HG03045 (cell line): Measurements from ENCODE around the gene CATSPERE.
A peak's percentile ranks its signal among the peaks of the same experiment; 100 is the strongest.

Experiments
- ATAC-seq: cut with Tn5 transposase; IDR thresholded peaks from one replicate; pipeline ENCODE4 v1.9.1; 2021; ENCODE audit warnings: mild to moderate bottlenecking, moderate library complexity; ENCODE audit not compliant: unreplicated experiment

Gene CATSPERE, protein sequence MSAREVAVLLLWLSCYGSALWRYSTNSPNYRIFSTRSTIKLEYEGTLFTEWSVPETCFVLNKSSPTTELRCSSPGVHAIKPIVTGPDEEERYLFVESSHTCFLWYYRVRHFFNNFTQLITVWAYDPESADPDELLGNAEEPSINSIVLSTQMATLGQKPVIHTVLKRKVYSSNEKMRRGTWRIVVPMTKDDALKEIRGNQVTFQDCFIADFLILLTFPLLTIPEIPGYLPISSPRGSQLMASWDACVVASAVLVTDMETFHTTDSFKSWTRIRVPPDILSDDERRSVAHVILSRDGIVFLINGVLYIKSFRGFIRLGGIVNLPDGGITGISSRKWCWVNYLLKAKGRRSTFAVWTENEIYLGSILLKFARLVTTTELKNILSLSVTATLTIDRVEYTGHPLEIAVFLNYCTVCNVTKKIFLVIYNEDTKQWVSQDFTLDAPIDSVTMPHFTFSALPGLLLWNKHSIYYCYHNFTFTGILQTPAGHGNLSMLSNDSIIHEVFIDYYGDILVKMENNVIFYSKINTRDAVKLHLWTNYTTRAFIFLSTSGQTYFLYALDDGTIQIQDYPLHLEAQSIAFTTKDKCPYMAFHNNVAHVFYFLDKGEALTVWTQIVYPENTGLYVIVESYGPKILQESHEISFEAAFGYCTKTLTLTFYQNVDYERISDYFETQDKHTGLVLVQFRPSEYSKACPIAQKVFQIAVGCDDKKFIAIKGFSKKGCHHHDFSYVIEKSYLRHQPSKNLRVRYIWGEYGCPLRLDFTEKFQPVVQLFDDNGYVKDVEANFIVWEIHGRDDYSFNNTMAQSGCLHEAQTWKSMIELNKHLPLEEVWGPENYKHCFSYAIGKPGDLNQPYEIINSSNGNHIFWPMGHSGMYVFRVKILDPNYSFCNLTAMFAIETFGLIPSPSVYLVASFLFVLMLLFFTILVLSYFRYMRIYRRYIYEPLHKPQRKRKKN

DNA sequence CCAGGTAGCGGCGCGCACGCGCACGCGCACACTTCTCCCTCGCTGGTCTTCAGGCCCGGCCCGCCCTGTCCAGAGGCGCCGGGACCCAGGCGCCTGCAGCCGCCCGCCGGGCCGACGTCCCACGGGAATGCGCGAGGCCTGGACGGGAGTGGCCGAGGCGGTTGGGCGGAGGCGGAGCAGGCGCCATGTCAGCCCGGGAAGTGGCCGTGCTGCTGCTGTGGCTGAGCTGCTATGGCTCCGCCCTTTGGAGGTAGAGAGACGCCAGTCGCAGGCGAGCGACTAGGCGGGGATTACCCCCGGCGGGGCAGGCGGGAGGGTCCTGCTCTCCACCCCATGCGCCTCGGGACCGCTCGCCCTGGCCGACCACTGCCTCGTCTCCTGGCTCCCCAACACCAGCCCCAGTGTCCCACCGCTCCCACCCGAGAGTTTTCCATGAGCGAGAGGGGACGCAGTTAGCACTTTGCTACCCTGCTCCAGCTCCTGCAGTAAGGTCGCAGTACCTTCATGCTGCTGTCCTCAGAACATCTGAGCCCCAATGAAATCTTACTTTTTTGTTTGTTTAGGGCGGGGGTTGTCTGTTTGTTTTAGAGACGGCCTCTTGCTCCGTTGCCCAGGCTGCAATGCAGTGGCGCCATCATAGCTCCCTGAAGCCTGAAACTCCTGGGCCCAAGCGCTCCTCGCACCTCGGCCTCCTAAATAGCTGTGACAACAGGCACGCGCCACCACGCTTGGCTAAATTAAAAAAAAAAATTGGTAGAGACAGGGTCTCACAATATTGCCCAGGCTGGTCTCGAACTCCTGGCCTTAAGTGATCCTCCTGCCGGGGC, at the start of gene CATSPERE:
Gene CATSPERE (plus strand): TSS at position 29 of the 827 bp plus-strand sequence. CDS start 157 bp downstream, at position 186.
- peak; percentile 99 for ATAC-seq

DNA sequence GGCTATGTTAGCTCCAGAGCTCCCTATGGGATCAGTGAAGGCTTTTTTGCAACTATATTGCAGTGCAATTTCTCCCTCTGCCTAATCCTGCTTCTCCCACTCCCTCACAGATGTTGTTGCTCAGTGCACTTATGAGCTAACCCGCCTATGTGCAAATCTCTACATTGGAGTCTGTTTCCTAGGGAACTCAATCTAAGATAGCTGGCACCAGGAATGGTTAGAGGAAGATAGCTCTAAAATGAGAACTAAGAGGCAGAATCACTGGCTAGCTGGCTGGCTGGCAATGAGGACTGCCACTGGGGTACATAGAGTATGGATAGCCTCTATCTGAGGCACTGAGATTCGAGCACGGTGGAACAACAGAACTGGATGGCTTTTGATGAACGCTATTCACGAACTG, 48.9 kb upstream of the CATSPERE start:
- no peak for ATAC-seq

DNA sequence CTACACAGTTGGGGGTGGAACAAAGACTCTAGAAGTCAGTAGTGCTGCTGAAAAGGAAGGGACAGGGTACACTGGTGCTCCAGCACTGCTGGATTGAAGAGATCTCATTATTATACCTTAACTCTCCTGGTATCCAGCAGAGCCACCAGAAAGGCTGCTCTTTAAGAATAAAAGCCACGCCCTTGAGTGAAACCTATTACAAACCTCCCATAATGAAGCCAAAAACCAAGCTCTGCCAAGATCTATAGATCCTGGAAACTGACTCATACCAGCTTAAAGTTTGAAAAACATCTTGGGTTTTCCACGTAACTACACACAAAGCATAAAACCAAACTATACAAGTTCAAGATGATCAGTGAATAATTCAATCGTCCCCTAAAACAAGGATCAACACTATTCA, 47.3 kb upstream of the CATSPERE start:
- no peak for ATAC-seq

- no peak for ATAC-seq
Measured at GRCh38 chr1:244414543-244414942, 46.5 kb upstream of the CATSPERE start.

DNA sequence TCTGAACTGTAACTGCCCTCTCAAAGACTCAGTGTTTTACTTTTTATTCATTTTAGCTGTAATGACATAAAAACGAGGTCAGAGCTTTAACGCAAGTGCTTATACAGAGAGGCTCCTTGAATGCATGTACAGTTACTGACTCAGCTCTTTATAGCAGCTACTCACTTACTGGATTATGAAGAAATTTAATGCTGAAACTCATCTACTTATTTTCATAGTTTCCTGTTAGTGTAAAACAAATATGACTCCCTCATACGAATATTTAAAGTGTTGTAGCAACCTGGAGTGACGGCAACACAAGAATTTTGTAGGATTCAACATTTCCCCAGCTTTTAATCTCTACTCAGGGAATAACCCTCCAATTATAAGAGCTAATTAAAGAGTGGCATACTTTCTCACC, 42.0 kb upstream of the CATSPERE start:
- no peak for ATAC-seq

DNA sequence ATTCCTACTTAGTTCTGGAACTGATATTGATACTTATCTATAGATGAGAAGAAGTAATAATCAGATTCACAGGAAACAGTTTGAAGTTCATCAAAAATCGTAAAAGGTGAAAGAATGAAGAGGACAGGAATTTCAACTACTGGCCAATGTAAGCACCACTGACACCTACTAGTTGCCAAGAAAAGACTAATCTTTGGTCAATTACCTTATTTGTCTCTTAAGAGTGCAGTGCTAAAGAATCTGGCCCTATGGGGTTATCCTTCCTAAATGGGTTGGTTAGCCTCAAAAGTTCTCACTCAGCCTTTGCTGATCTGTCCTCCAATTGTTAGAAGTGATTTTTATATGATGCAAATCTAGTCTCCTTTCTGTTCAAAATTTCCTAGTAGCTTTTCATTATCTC, 38.9 kb upstream of the CATSPERE start:
- no peak for ATAC-seq

DNA sequence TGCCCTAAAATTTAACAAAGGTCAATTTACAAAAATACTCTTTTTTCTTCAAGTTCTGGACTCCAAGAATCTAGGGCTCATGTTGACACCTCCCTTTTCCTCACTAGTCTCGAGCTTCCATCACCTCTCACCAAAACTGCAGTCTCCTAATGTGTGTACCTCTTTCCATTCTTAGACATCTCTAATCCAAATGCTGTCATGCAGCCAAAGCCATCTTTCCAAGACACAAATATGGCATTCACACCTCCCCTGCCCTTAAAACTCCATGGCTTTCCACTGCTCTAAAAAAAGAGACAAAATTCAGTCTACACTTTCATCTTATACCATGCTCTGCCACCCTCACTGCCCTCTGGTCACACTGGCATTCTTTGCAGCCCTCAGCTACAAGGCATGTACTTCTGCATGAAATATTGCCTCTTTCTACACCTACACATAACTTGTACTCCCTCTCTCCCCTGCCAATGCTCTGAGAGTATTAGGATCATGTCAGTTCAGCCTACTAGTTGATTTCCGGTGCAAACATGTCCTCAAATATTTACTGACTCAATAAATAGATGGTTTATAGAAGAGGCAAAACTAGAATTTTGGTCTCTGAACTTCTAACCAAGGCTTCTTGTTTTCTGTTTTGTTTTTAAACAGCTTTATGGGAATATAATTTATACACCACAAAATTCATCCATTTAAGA, 36.3 kb upstream of the CATSPERE start:
- ATAC-seq = no peak

DNA sequence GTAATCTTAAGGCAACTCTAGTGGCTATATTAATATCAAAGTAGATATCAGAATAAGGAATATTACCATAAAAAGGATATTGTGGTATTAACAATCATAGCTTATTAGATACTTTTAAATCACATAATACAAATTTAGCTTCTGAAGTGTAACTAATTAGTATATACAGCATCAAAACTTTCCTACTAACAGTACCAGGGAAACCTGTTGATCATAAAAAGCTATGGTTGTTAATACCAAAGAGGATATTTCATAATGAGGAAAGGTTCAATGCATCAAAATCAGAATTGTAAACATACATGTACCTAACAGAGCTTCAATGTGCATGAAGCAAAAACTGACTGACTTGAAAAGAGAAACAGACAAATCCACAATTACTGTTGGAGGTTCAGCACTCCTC, 33.4 kb upstream of the CATSPERE start:
- ATAC-seq = no peak

GRCh38 chr1:244429818-244430217, 31.3 kb upstream of the CATSPERE start:
- ATAC-seq = no peak

DNA sequence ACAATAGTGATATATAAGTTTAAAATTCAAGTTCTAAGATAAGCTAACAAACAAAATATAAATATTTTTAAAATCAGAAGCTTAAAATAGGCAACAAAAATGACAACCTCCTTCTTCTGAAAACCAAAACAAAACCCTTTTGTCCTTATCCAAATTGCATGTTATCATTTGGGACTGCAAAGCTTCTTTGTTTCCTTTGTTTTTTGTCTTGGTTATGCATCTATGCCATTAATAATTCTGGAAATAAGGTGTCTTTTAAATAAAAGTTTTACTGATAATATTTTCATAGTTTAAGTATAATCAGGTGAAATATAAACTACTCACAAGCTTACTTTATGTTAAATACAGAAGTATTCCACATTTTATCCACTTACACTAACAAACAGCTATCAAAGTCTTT, 29.9 kb upstream of the CATSPERE start:
- ATAC-seq = no peak

DNA sequence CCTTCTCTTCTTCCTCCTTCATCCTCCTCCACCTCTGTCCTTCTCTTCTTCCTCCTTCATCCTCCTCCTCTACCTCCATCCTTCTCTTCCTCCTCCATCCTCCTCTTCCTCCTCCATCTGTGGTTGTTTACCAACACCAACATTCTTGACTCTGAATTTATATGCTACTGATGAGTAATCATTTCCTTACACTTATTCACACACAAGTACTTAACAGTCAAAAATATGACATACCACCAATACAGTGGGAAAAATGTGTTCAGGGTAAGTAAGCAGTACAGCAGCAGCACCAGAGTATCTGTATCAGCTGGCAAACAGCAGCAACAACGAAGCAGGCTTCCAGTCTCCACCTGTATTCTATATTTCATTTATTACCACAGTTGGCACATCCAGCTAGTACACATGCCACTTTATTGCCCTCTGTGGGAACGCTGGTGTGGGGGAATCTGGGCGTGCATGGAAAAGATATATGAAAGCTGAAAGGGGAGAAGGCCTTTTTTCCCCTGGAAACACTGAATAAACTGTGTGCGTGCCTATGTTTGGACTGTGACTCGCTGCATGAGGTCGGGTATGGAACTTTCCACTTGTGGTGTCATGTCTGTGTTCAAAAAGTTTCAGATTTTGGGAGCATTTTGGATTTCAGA, 25.4 kb upstream of the CATSPERE start:
- ATAC-seq = no peak

DNA sequence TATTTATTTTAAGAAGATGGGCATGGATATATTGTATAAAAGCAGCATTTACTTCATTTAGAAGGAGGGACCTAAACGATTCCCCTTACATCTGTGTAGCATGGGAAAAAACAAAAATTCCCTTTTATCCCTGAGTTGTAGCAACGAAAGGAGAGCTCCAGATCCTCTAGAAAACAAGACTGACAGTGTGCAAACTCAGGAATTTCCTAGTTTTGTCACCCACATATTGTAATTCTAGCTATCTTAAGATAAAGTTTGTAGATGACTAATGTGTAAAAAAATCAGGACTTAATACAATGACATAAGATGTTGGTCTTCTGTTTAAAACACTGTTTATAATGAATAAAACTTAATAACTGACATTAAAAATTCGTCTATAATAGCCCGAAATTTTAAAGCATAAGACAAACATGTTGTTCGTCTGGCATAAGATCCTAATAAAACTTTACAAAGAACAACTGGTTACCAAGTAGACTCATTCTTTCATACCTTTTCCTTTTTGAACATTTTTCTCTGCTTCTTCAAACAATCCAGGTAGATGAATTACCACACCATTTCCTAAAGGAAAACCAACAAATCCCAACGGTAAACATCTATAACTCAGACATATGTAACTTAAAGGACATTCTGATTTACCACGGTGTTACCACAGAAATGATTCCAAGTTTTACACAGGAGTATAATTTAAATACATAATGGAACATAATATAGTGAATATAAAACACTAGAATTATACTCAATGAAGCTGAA, 24.6 kb upstream of the CATSPERE start:
- no peak for ATAC-seq

DNA sequence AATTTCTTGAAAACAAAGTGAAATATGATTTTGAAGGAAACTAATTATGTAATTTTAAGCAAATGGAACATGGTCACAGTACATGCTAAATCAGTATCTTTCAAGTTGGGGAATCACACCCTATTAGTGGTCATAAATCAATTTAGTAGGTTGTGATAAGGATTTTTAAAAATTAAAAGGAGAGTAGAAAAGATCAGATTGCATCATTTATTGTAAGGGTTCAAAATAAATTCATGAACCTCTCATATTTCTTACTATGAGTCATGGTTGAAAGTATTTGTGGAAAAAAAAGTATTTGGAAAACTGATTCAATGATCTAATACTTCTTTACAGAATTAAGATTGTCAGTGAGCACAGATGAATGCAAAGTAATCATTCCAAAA, 24.0 kb upstream of the CATSPERE start:
- no peak for ATAC-seq

DNA sequence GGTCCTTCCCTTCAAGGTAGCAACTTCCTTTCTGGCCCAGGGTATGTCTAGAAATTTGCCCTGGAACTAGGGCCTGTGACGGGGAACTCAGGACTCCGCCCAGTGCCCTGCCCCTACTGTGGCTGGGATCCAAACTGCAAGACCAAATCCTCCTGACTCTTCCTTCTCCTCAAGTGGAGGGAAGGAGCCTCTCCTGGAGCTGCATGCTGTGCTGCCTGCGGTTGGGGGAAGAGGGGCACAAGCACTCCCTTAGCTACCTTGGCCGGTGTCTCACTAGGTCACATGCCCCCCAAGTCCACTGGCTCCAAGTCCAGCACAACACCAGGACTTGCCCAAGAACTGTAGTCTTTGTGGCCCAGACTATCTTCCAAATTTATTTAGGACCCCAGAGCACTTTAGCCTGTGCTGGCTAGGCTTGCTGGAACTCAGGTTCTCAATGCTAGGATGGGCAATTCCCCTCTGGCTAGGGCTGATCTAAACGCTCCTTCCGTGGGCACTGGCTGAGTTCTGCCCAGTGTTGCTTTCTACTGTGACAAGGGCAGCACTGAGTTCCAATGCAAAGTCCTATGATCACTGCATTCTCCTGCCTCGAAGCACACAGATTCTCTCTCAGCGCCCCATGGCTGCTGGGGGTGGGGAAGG, 21.6 kb upstream of the CATSPERE start:
- no peak for ATAC-seq

DNA sequence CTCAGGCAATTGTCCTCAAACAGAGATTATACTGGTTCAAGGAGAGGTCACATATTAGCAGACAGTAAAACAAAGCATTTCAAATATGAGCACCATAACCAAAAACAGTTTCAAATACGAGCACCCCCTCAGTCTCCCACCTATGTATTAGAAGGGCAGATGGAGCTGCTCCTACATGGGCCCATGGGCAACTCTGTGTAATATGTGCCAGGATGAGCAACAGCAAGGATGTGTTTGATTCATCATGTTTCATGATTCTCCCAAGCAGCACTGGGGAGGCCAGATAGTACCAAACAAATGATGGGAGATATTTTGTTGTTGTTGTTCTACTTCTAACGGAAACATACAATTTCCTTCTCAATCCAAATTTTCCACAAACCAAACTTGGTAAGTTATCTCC, 18.2 kb upstream of the CATSPERE start:
- no peak for ATAC-seq

DNA sequence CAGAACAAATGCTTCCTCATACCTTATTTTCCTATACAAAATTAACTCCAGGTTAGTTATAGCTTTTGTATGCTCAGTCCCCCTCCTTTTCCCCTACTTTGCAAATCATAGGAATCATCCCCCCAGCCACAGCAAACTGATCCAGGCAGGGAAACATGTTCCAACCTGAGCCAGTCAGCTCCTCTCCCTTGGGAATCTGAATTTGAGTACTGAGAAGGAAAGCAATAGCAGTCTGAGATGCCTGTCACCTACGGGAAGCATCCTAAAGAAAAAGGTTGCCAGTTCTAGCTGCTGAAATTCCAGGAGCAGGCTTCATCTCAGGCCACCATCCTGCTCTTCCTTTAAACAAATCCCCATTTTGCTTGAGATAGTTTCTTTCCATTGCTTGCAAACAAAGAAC, 16.2 kb upstream of the CATSPERE start:
- ATAC-seq = no peak

DNA sequence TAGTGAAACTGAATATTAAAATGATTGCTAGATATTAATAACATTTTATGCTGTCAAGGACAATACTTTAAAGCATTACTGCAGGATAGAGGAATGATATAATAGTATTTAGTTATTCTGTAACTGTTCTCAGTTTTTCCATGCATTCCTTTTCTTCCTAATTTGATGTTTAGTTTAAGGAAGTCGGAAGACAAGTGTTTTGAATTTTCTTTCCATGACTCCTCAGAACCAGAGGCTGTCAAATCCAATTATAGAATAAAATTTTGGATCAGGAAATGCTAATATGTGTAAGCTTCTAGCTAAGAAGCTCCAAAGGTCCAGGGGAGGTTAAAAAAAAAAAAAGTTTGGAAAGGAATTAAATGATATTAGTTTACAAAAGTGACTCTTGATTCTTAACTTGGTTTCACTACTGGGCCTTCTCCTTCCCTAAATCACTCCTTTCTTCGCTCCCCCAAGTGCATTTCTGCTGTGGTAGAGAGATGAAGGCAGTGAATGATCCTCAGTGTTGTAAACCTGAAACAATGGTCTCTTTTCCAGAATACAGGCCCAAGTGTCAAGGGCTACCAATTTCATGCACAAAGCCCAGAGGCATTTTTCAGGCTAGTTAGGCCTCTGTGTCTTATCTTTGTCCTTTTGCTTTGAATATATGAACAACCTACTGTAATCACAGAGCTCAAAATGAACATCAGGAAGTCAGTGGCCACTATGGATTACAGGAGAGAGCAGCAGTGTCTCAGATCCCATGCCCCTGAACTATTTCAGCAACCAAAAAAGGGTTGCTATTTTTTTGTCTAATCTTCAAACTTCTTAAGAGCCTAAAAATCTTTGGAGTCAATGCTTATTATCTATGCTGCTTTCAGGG, 15.5 kb upstream of the CATSPERE start:
- ATAC-seq = no peak

- ATAC-seq = no peak
Measured at GRCh38 chr1:244447024-244447423, 14.0 kb upstream of the CATSPERE start.
